Measurements from ENCODE around the gene ITGAL. TPM values are rescaled to one million over a fixed set of nuclear protein-coding genes. Genes with fewer than 3 reads are reported as not detected.
A peak's percentile ranks its signal among the peaks of the same experiment; 100 is the strongest.

ITGAL gene
- total RNA-seq, 4 donors from 2014 or later = 1.5 to 20.2 (median 6.3) TPM

- ATAC-seq (ENCODE audit: low FRiP score) (peak; percentile 19), DNase-seq (ENCODE audit: low spot score) (no peak)
- TF ChIP-seq CTCF (IDR thresholded peaks at IDR 0.05) = no peak
These were observed 94.8 kb downstream of the ITGAL start for GRCh38 chr16:30567160-30567990.

GRCh38 chr16:30567991-30568638, 95.6 kb downstream of the ITGAL start:
- TF ChIP-seq CTCF (IDR thresholded peaks at IDR 0.05) = no peak
- ATAC-seq (ENCODE audit: low FRiP score) (peak; percentile 67), DNase-seq (ENCODE audit: low spot score) (no peak)

GRCh38 chr16:30569281-30569680, 96.7 kb downstream of the ITGAL start:
- ATAC-seq (ENCODE audit: low FRiP score) (no peak), DNase-seq (ENCODE audit: low spot score) (no peak)
- no peak for TF ChIP-seq CTCF (IDR thresholded peaks at IDR 0.05)

GRCh38 chr16:30569746-30570635, 97.4 kb downstream of the ITGAL start:
- TF ChIP-seq CTCF (IDR thresholded peaks at IDR 0.05) = no peak
- no peak for DNase-seq (ENCODE audit: low spot score)
- ATAC-seq (ENCODE audit: low FRiP score) = no peak

- no peak for TF ChIP-seq CTCF (IDR thresholded peaks at IDR 0.05)
- ATAC-seq (ENCODE audit: low FRiP score) (no peak), DNase-seq (ENCODE audit: low spot score) (no peak)
These were observed 98.3 kb downstream of the ITGAL start for GRCh38 chr16:30570636-30571444.
